Cardiac fibroblast (primary cell): ENCODE results near the gene SMARCC1.

ENCODE experiments used
- DNase-seq, 2 donors: peaks; one replicate each; pipeline versions ENCODE4 v3.0.0 to v3.0.0-alpha.2; 2010; ENCODE audit warnings: low read depth in 2 of 2
- H3K4me3 ChIP-seq, 2 donors: replicated peaks in 1 of 2; 1 replicate in 1 of 2; 2 replicates in 1 of 2; pipeline ENCODE4 v1.5.1; 2011; ENCODE audit warnings: low read depth in 2 of 2, low read length in 2 of 2, mild to moderate bottlenecking in 2 of 2, moderate library complexity in 1 of 2
- TF ChIP-seq, protein P1 (sequence below): IDR thresholded peaks from one replicate; pipeline ENCODE4 v1.5.1; 2011; ENCODE audit warnings: low read depth, mild to moderate bottlenecking, low read length, inconsistent platforms

Gene SMARCC1

DNA sequence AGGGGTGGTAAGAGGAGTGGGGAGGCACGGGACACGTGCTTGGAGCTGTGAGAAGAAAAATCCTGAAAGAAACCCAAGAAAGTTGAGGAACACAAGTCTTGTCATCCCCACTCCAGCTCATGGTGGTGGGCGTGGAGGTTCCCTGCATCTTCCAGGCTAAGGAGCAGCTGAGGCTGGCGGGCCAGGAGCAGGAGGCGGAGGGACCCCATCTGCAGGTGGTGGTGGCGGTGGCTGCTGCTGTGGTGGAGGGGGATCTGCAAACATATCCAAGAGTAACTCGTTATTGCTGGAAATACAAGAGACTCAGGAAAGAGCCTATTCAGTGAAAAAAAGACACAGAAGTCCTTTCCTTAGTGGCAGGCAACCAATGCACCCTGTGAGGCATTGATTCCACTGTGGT lies 193.6 kb downstream of the SMARCC1 start:
- TF ChIP-seq, protein P1, sequence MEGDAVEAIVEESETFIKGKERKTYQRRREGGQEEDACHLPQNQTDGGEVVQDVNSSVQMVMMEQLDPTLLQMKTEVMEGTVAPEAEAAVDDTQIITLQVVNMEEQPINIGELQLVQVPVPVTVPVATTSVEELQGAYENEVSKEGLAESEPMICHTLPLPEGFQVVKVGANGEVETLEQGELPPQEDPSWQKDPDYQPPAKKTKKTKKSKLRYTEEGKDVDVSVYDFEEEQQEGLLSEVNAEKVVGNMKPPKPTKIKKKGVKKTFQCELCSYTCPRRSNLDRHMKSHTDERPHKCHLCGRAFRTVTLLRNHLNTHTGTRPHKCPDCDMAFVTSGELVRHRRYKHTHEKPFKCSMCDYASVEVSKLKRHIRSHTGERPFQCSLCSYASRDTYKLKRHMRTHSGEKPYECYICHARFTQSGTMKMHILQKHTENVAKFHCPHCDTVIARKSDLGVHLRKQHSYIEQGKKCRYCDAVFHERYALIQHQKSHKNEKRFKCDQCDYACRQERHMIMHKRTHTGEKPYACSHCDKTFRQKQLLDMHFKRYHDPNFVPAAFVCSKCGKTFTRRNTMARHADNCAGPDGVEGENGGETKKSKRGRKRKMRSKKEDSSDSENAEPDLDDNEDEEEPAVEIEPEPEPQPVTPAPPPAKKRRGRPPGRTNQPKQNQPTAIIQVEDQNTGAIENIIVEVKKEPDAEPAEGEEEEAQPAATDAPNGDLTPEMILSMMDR: no peak
- H3K4me3 ChIP-seq: no peak overlapping the region
- DNase-seq: no peak

- TF ChIP-seq, protein P1: no peak
- no peak for DNase-seq
These were observed 194.9 kb downstream of the SMARCC1 start for GRCh38 chr3:47586746-47587145.

GRCh38 chr3:47583320-47584075 lies 198.2 kb downstream of the SMARCC1 start:
- peak in 1 of 2 donors; percentile 27 for DNase-seq
- no peak overlapping the region for H3K4me3 ChIP-seq
- TF ChIP-seq, protein P1: no peak

More at GRCh38 chr3:47586746-47587145, 194.9 kb downstream of the SMARCC1 start:
- no peak overlapping the region for H3K4me3 ChIP-seq

GRCh38 chr3:47581835-47582234 lies 199.9 kb downstream of the SMARCC1 start:
- no peak for DNase-seq
- TF ChIP-seq, protein P1: no peak
- no peak overlapping the region for H3K4me3 ChIP-seq

DNA sequence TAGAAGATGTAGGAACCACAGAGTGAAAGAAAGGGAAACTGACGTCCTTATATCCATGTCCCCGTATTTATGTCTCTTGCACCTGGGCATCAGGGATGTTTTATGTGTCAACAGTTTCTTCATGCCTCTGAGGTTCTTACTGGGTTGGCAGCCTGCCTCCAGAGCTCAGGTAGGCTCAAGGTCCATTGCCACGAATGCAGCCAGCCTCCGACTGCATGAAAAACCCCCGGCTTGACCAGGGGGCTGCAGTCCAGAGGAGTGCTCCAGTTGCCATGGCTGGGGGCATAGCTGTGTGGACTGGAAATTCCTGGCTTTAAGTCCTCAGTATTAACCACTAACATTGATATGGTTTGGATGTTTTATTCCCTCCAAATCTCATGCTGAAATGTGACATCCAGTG lies 200.3 kb downstream of the SMARCC1 start:
- TF ChIP-seq, protein P1: no peak
- DNase-seq: no peak
- no peak overlapping the region for H3K4me3 ChIP-seq

GRCh38 chr3:47580481-47580880 lies 201.2 kb downstream of the SMARCC1 start:
- no peak for DNase-seq
- H3K4me3 ChIP-seq: no peak overlapping the region
- TF ChIP-seq, protein P1: no peak
